ENCODE results near the gene SOX12. TPM values are rescaled to one million over a fixed set of nuclear protein-coding genes. Genes with fewer than 3 reads are reported as not detected.
A peak's percentile ranks its signal among the peaks of the same experiment; 100 is the strongest.

SOX12 gene
- total and polyA plus RNA-seq, 11 donors: 5.4 to 19.9 (median 10.6) TPM

- peak; percentile 98 to 99 (median 99) for DNase-seq
- intact Hi-C loops (cut with DNase I): loop anchor here in 2 of 10 donors (1.0 to 2.0 kb wide), 2 partner anchors 11 to 15 kb away; partner anchors contain the start of gene SOX12 (in 1 of the 2)
Measured at GRCh38 chr20:309841-310644, 15.3 kb upstream of the SOX12 start.

DNA sequence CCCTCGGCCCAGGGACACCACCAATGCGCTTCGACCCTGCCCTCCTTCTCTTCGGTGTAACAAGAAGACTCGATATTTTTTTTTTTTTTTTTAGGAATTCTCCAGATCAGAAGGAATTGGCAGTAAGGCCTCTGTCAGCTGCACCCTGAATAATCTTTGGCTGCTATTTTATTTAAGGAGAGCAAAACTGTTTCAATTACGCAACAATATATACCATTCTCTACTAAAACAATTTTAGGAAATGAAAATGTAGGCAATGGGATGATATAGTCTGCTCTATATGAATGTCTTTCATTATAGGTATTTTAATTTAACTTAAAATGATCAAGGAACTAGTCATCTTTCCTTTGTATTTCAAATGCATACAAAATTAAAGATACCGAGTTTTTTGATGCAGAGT lies 14.7 kb upstream of the SOX12 start:
- Histone ChIP-seq H3K27ac (peak overlapping the region in 11 of 12 donors; percentile 15 to 90 (median 79)), H3K9me3 (no peaks in the 10 kb centered on the region), H3K4me3 (peak overlapping the region in 11 of 12 donors; percentile 42 to 68 (median 60)), H3K36me3 (no peaks in the 10 kb centered on the region), H3K4me1 (peaks cover 0 to 22% (median 15%) of the 10 kb centered on the region in 12 donors), H3K27me3 (no peaks in the 10 kb centered on the region)
- ATAC-seq (no peak), DNase-seq (no peak)
- no peak for TF ChIP-seq POLR2A (IDR thresholded peaks at IDR 0.05)
- no peak for TF ChIP-seq CTCF (IDR thresholded peaks at IDR 0.05)
- 6 to 8% (median 7%) methylated on average over 7 of the region's 7 CpGs for WGBS, 4 donors
- intact Hi-C loops (cut with DNase I): loop anchor here in 2 of 10 donors (1.0 to 2.0 kb wide), 2 partner anchors 11 to 14 kb away; partner anchors contain the start of gene SOX12 (in 1 of the 2)

More at GRCh38 chr20:309841-310644, 15.3 kb upstream of the SOX12 start:
- Histone ChIP-seq H3K27ac (peak overlapping the region in 11 of 12 donors; percentile 67 to 90 (median 81)), H3K9me3 (no peaks in the 10 kb centered on the region), H3K4me3 (peak overlapping the region; percentile 12 to 68 (median 59)), H3K4me1 (peaks cover 0 to 22% (median 15%) of the 10 kb centered on the region in 12 donors), H3K36me3 (no peaks in the 10 kb centered on the region), H3K27me3 (no peaks in the 10 kb centered on the region)
- peak; percentile 99 to 100 (median 100) for ATAC-seq
- TF ChIP-seq POLR2A (IDR thresholded peaks at IDR 0.05): no peak
- no peak for TF ChIP-seq CTCF (IDR thresholded peaks at IDR 0.05)
- WGBS, 4 donors: 1 to 2% (median 2%) methylated on average over 30 to 31 of the region's 31 CpGs

- intact Hi-C loops (cut with DNase I): loop anchor here in 1 of 10 donors (2.0 kb wide), 1 partner anchor 13 kb away; the partner anchor contains the start of gene SOX12
- no peak for DNase-seq
- WGBS, 4 donors: 86 to 89% (median 87%) methylated on average over 7 of the region's 7 CpGs
- ATAC-seq: no peak
- TF ChIP-seq CTCF (IDR thresholded peaks at IDR 0.05): no peak
- no peak for TF ChIP-seq POLR2A (IDR thresholded peaks at IDR 0.05)
- no peaks in the 10 kb centered on the region for H3K27me3 ChIP-seq
- H3K27ac ChIP-seq: no peak overlapping the region
- no peaks in the 10 kb centered on the region for H3K9me3 ChIP-seq
- no peak overlapping the region for H3K4me3 ChIP-seq
- peaks cover 0 to 22% (median 15%) of the 10 kb centered on the region in 12 donors for H3K4me1 ChIP-seq
- peaks cover 0 to 2% (median 0%) of the 10 kb centered on the region in 9 donors for H3K36me3 ChIP-seq
Measured at GRCh38 chr20:311609-312008, 13.7 kb upstream of the SOX12 start.

GRCh38 chr20:312067-312466 lies 13.3 kb upstream of the SOX12 start:
- Histone ChIP-seq H3K27me3 (no peaks in the 10 kb centered on the region), H3K27ac (no peak overlapping the region), H3K9me3 (no peaks in the 10 kb centered on the region), H3K4me1 (peaks cover 0 to 22% (median 15%) of the 10 kb centered on the region in 12 donors), H3K4me3 (no peak overlapping the region), H3K36me3 (peaks cover 0 to 3% (median 0%) of the 10 kb centered on the region in 9 donors)
- intact Hi-C loops (cut with DNase I): no loop called here
- ATAC-seq (no peak), DNase-seq (no peak)
- WGBS, 4 donors: 88 to 94% (median 91%) methylated on average over 8 of the region's 8 CpGs
- TF ChIP-seq POLR2A (IDR thresholded peaks at IDR 0.05) (no peak), CTCF (IDR thresholded peaks at IDR 0.05) (no peak)

Measured in heart left ventricle (tissue), 16 donors.